Esophagus muscularis mucosa (tissue), 4 donors: ENCODE results near the gene DNAJC5. TPM values are rescaled to one million over a fixed set of nuclear protein-coding genes. Genes with fewer than 3 reads are reported as not detected.

Experiments
- DNase-seq: peaks from one replicate; pipeline ENCODE4 v3.0.0-alpha.2; 2017; ENCODE audit errors: extremely low spot score
- H3K27ac ChIP-seq, 4 donors: fragments of 200-600 bp; sonication (generic); replicated peaks in 1 of 4; 1 replicate in 3 of 4; 2 replicates in 1 of 4; pipeline ENCODE4 v1.5.1; 2016 to 2019; ENCODE audit warnings: mild to moderate bottlenecking in 1 of 4
- H3K27me3 ChIP-seq, 4 donors: fragments of 200-600 bp; sonication (generic); one replicate each; pipeline versions ENCODE4 v1.5.1 to v1.6.0; 2016 to 2019
- H3K36me3 ChIP-seq, 4 donors: fragments of 200-600 bp; sonication (generic); one replicate each; pipeline ENCODE4 v1.5.1; 2016 to 2019
- H3K4me1 ChIP-seq, 4 donors: fragments of 200-600 bp; sonication (generic); one replicate each; pipeline ENCODE4 v1.5.1; 2016 to 2019
- H3K4me3 ChIP-seq, 4 donors: fragments of 200-600 bp; sonication (generic); 1 replicate in 2 of 4; 2 replicates in 2 of 4; pipeline ENCODE4 v1.5.1; 2016 to 2019; ENCODE audit warnings: mild to moderate bottlenecking in 4 of 4, moderate library complexity in 1 of 4
- H3K9me3 ChIP-seq, 4 donors: fragments of 200-600 bp; sonication (generic); 1 replicate in 3 of 4; 2 replicates in 1 of 4; pipeline ENCODE4 v1.5.1; 2016 to 2019
- CTCF ChIP-seq, 3 experiments: fragments of 200-600 bp in 2 of 3; fragments of 450-650 bp in 1 of 3; sonication (generic) in 2 of 3; IDR thresholded peaks; one replicate each; pipeline ENCODE4 v1.5.1; 2017 to 2019; ENCODE audit warnings: antibody characterized with exemption in 3 of 3, mild to moderate bottlenecking in 2 of 3, moderate library complexity in 1 of 3
- EP300 ChIP-seq: sonication (generic); formaldehyde crosslinking; IDR thresholded peaks from one replicate; pipeline ENCODE4 v1.6.1; 2017; ENCODE audit warnings: antibody characterized with exemption
- POLR2A ChIP-seq: fragments of 450-650 bp; IDR thresholded peaks from one replicate; pipeline ENCODE4 v1.6.1; 2017; ENCODE audit warnings: antibody characterized with exemption, moderate library complexity, mild to moderate bottlenecking, low read depth
- POLR2AphosphoS5 ChIP-seq, 2 donors: sonication (generic); formaldehyde crosslinking; IDR thresholded peaks; one replicate each; pipeline ENCODE4 v1.6.1; 2017; ENCODE audit warnings: antibody characterized with exemption in 2 of 2
- WGBS: methylation state at CpG from one replicate; pipeline ENCODE4 v1.1.5; 2018; 5-methylcytosine and 5-hydroxymethylcytosine counted together
- intact Hi-C: fragments of 100-400 bp; cut with DNase I; formaldehyde crosslinking; loops from one replicate; pipeline ENCODE4 v1.15.1; 2023
- total RNA-seq, 4 donors: library from RNA; depleted of rRNA; stranded (reverse); fragments of >200 nt; gene quantifications; one replicate each; pipeline versions ENCODE4 v1.1.0 to v1.2.1, GENCODE V29; 2016

Gene DNAJC5
- total RNA-seq, 4 donors from 2014 or later, result 39.5 to 64.9 (median 53.1) TPM

DNA sequence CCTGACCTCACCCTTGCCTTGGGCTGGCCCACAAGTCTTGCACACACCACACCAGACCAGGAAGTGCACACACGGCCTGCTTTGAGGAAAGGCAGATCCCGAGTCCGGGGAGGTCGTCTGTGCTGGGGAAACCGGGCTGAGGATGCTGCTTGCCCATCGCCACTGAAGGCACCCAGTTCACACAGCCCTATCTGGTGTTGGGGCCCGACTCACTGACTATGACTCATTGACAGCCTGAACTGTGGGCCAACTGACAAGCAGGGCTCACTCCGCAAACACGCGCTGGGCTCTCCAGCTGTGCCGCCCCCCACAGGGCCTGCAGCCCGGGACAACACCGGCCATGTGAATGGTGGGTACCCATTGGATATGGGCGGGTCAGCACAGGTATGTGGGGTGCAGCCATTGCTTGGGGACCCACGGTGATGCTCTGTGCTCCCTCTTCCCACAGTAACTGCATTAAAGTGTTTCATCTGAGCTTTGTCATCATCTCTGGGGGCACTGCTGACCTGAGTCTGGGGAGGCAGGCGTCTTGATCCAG lies 82.9 kb downstream of the DNAJC5 start:
- H3K4me1 ChIP-seq, result peaks cover 40 to 69% (median 57%) of the 10 kb centered on the region in 4 donors
- DNase-seq, result no peak
- 71% methylated on average over 7 of the region's 16 CpGs for WGBS
- TF ChIP-seq CTCF (IDR thresholded peaks at IDR 0.05), result no peak
- no peak for TF ChIP-seq POLR2A
- no peak for TF ChIP-seq POLR2AphosphoS5 (IDR thresholded peaks at IDR 0.05)
- no peak for TF ChIP-seq EP300
- H3K27me3 ChIP-seq, result peaks cover 0 to 3% (median 0%) of the 10 kb centered on the region in 4 donors
- no peak overlapping the region for H3K4me3 ChIP-seq
- intact Hi-C loops, result no loop called here
- H3K27ac ChIP-seq, result peak overlapping the region in 1 of 4 donors; percentile 91
- H3K36me3 ChIP-seq, result peaks cover 0 to 5% (median 3%) of the 10 kb centered on the region in 4 donors
- H3K9me3 ChIP-seq, result no peaks in the 10 kb centered on the region

- DNase-seq, result no peak
- H3K4me3 ChIP-seq, result peak overlapping the region; percentile 67 to 99 (median 80)
- H3K4me1 ChIP-seq, result peaks cover 41 to 67% (median 59%) of the 10 kb centered on the region in 4 donors
- WGBS, result 16% methylated on average over 36 of the region's 52 CpGs
- H3K27me3 ChIP-seq, result peaks cover 0 to 3% (median 0%) of the 10 kb centered on the region in 4 donors
- intact Hi-C loops, result no loop called here
- H3K9me3 ChIP-seq, result no peaks in the 10 kb centered on the region
- peaks cover 0 to 12% (median 11%) of the 10 kb centered on the region in 4 donors for H3K36me3 ChIP-seq
- TF ChIP-seq POLR2AphosphoS5 (IDR thresholded peaks at IDR 0.05) (peak; percentile 52 to 61), CTCF (IDR thresholded peaks at IDR 0.05) (no peak)
- peak overlapping the region; percentile 62 to 91 (median 72) for H3K27ac ChIP-seq
Observed at GRCh38 chr20:63978319-63979228, 83.6 kb downstream of the DNAJC5 start.

DNA sequence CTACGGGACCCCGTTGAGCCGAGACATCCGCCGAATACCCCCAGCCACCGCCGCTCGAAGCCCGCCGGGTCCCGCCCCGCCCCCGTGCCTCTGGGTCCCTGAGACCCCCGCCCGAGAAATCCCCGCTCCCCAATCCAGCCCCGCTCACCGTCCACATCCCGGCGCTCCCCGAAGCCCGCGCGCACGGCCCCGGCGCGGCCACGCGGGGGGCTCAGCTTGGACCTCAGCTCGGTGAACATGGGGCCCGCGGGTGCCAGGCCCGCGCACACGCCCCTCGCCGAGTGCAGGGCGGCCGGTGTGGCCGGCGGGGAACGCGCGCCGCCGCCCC lies 84.3 kb downstream of the DNAJC5 start:
- Histone ChIP-seq H3K4me3 (peak overlapping the region; percentile 67 to 99 (median 80)), H3K4me1 (peaks cover 36 to 64% (median 55%) of the 10 kb centered on the region in 4 donors), H3K36me3 (peaks cover 2 to 19% (median 14%) of the 10 kb centered on the region in 4 donors), H3K9me3 (no peaks in the 10 kb centered on the region), H3K27ac (peak overlapping the region; percentile 62 to 91 (median 72)), H3K27me3 (peaks cover 0 to 3% (median 0%) of the 10 kb centered on the region in 4 donors)
- intact Hi-C loops, result no loop called here
- 2% methylated on average over 13 of the region's 47 CpGs for WGBS
- no peak for DNase-seq
- no peak for TF ChIP-seq EP300
- no peak for TF ChIP-seq CTCF (IDR thresholded peaks at IDR 0.05)
- TF ChIP-seq POLR2AphosphoS5 (IDR thresholded peaks at IDR 0.05), result no peak
- no peak for TF ChIP-seq POLR2A

DNA sequence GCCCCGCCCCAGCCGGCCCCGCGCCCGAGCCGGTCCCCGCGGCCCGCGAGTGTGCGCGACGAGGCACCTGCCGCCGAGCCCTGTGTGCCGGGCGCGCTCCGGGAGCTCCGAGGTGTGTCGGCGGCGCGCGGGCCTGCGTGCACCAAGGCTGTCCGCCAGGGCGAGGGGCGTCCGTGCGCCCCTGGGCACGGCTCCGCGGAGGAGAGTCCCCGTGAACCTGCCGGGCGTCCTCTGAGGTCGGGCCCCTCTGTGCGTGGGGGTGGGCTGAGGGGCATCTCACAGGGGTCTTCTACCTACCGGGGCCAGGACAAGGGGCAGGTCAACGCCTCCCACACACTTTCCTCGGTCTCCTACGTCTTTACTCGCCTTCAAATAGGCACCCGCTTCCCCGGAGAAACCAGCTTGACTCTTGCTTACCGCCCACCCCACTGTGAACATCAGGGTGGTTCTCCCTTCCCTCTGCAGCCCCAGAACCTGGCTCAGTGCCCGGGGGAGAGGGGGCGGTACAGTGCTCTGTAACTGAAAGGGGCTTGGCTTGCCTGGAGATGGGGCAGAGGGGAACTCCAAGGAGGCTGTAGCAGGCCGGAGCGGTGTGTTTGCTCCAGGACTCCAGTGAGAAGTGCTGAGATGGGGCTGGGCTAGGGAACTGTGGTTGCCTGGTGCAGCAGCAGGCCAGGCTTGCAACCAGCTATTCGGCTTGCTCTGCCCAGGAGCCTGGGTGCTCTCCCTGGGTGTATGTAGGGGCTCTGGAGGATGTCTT lies 84.8 kb downstream of the DNAJC5 start, which contains the start of gene SAMD10:
Gene SAMD10, minus strand, starts transcription at position 86 of the 760 bp plus-strand sequence. CDS start 175 bp downstream, outside the sequence.
- no peaks in the 10 kb centered on the region for H3K9me3 ChIP-seq
- peak within 1 kb of the TSS; percentile 85 to 92 (median 88) for H3K27ac ChIP-seq
- DNase-seq, result no peak
- H3K36me3 ChIP-seq, result peaks cover 7 to 24% (median 19%) of the 10 kb centered on the region in 4 donors
- intact Hi-C loops, result no loop called here
- TF ChIP-seq EP300 (no peak), POLR2AphosphoS5 (IDR thresholded peaks at IDR 0.05) (no peak), CTCF (IDR thresholded peaks at IDR 0.05) (peak in 2 of 3 experiments; percentile 20 to 22)
- H3K4me1 ChIP-seq, result peaks cover 36 to 59% (median 49%) of the 10 kb centered on the region in 4 donors
- peak within 1 kb of the TSS; percentile 88 to 99 (median 95) for H3K4me3 ChIP-seq
- peaks cover 0 to 3% (median 0%) of the 10 kb centered on the region in 4 donors for H3K27me3 ChIP-seq
- WGBS, result 3% methylated on average over 15 of the region's 52 CpGs
